Measurements from ENCODE around the gene ADGRD2.

ADGRD2 gene

GRCh38 chr9:124470306-124470705 lies 20.1 kb downstream of the ADGRD2 start:
- no peak for TF ChIP-seq SIN3A (IDR thresholded peaks at IDR 0.05; ENCODE audit: borderline replicate concordance, insufficient read depth, low read length)
- no peak for TF ChIP-seq POLR2AphosphoS5 (IDR thresholded peaks at IDR 0.05; ENCODE audit: low read depth, low read length)
- TF ChIP-seq REST (IDR thresholded peaks at IDR 0.05; ENCODE audit: insufficient read depth in 1 of 2, low read depth in 2 of 2, low read length in 2 of 2) = no peak
- TF ChIP-seq FOXP2 (optimal IDR thresholded peaks at IDR 0.05; ENCODE audit: borderline replicate concordance, extremely low read depth, extremely low read length, insufficient read depth) = no peak
- TF ChIP-seq TAF1 (IDR thresholded peaks at IDR 0.05; ENCODE audit: borderline replicate concordance, insufficient read depth, low read length) = no peak

- TF ChIP-seq REST (IDR thresholded peaks at IDR 0.05; ENCODE audit: insufficient read depth in 1 of 2, low read depth in 2 of 2, low read length in 2 of 2) (no peak), SIN3A (IDR thresholded peaks at IDR 0.05; ENCODE audit: borderline replicate concordance, insufficient read depth, low read length) (no peak), FOXP2 (optimal IDR thresholded peaks at IDR 0.05; ENCODE audit: borderline replicate concordance, extremely low read depth, extremely low read length, insufficient read depth) (no peak), POLR2AphosphoS5 (IDR thresholded peaks at IDR 0.05; ENCODE audit: low read depth, low read length) (no peak), TAF1 (IDR thresholded peaks at IDR 0.05; ENCODE audit: borderline replicate concordance, insufficient read depth, low read length) (no peak)
These were observed 20.5 kb downstream of the ADGRD2 start for GRCh38 chr9:124470726-124471125.

- no peak for TF ChIP-seq REST (IDR thresholded peaks at IDR 0.05; ENCODE audit: insufficient read depth in 1 of 2, low read depth in 2 of 2, low read length in 2 of 2)
These were observed 21.5 kb downstream of the ADGRD2 start for GRCh38 chr9:124471761-124472160.

- TF ChIP-seq TAF1 (IDR thresholded peaks at IDR 0.05; ENCODE audit: borderline replicate concordance, insufficient read depth, low read length) = no peak
- TF ChIP-seq REST (IDR thresholded peaks at IDR 0.05; ENCODE audit: insufficient read depth in 1 of 2, low read depth in 2 of 2, low read length in 2 of 2) = no peak
- no peak for TF ChIP-seq FOXP2 (optimal IDR thresholded peaks at IDR 0.05; ENCODE audit: borderline replicate concordance, extremely low read depth, extremely low read length, insufficient read depth)
These were observed 22.5 kb downstream of the ADGRD2 start for GRCh38 chr9:124472770-124473169.

GRCh38 chr9:124473310-124473709 lies 23.1 kb downstream of the ADGRD2 start:
- TF ChIP-seq SIN3A (IDR thresholded peaks at IDR 0.05; ENCODE audit: borderline replicate concordance, insufficient read depth, low read length) (no peak), REST (IDR thresholded peaks at IDR 0.05; ENCODE audit: insufficient read depth in 1 of 2, low read depth in 2 of 2, low read length in 2 of 2) (no peak), POLR2AphosphoS5 (IDR thresholded peaks at IDR 0.05; ENCODE audit: low read depth, low read length) (no peak), FOXP2 (optimal IDR thresholded peaks at IDR 0.05; ENCODE audit: borderline replicate concordance, extremely low read depth, extremely low read length, insufficient read depth) (no peak), TAF1 (IDR thresholded peaks at IDR 0.05; ENCODE audit: borderline replicate concordance, insufficient read depth, low read length) (no peak)

All from PFSK-1 (cell line).